Trophoblast cell (in vitro differentiated cells and primary cell): ENCODE data around the gene LGALS1.
A peak's percentile ranks its signal among the peaks of the same experiment; 100 is the strongest.

Experiments
- DNase-seq, 2 donors: peaks; one replicate each; pipeline ENCODE4 v3.0.0-alpha.2; 2016
- H2AFZ ChIP-seq: 2 replicates; pipeline ENCODE4 v1.6.1; 2013; ENCODE audit warnings: low read length, moderate library complexity, mild to moderate bottlenecking; ENCODE audit not compliant: insufficient read depth, poor library complexity
- H2AK5ac ChIP-seq: 2 replicates; pipeline ENCODE4 v1.6.1; 2013; ENCODE audit warnings: mild to moderate bottlenecking, low read length
- H2BK120ac ChIP-seq: 2 replicates; pipeline ENCODE4 v1.6.1; 2013; ENCODE audit warnings: low read length, mild to moderate bottlenecking, moderate library complexity; ENCODE audit not compliant: insufficient read depth, poor library complexity
- H2BK12ac ChIP-seq: 2 replicates; pipeline ENCODE4 v1.6.1; 2013; ENCODE audit warnings: mild to moderate bottlenecking, low read length, moderate library complexity
- H2BK5ac ChIP-seq: 2 replicates; pipeline ENCODE4 v1.6.1; 2013; ENCODE audit warnings: low read length, low read depth, moderate library complexity, mild to moderate bottlenecking; ENCODE audit not compliant: poor library complexity
- H3K14ac ChIP-seq: 2 replicates; pipeline ENCODE4 v1.6.1; 2013; ENCODE audit warnings: mild to moderate bottlenecking, low read length
- H3K18ac ChIP-seq: 2 replicates; pipeline ENCODE4 v1.6.1; 2013; ENCODE audit warnings: mild to moderate bottlenecking, low read length
- H3K23ac ChIP-seq: 2 replicates; pipeline ENCODE4 v1.6.1; 2013; ENCODE audit warnings: low read length
- H3K27ac ChIP-seq: 2 replicates; pipeline ENCODE4 v1.5.1; 2013; ENCODE audit warnings: low read depth, mild to moderate bottlenecking, inconsistent platforms, low read length, moderate library complexity
- H3K27me3 ChIP-seq: 2 replicates; pipeline ENCODE4 v1.6.1; 2013; ENCODE audit warnings: inconsistent platforms, mild to moderate bottlenecking, low read length, moderate library complexity; ENCODE audit not compliant: insufficient read depth
- H3K36me3 ChIP-seq, 2 experiments: 1 replicate in 1 of 2; 2 replicates in 1 of 2; pipeline ENCODE4 v1.6.1; 2013; ENCODE audit warnings: low read length in 2 of 2, mild to moderate bottlenecking in 2 of 2, moderate library complexity in 1 of 2; ENCODE audit not compliant: insufficient read depth in 2 of 2, control insufficient read depth in 1 of 2
- H3K4ac ChIP-seq: 2 replicates; pipeline ENCODE4 v1.6.1; 2013; ENCODE audit warnings: low read depth, mild to moderate bottlenecking, low read length, moderate library complexity
- H3K4me1 ChIP-seq, 2 experiments: 1 replicate in 1 of 2; 2 replicates in 1 of 2; pipeline ENCODE4 v1.6.1; 2013; ENCODE audit warnings: low read length in 2 of 2, mild to moderate bottlenecking in 2 of 2, moderate library complexity in 1 of 2; ENCODE audit not compliant: insufficient read depth in 2 of 2, control insufficient read depth in 1 of 2
- H3K4me2 ChIP-seq: 2 replicates; pipeline ENCODE4 v1.6.1; 2013; ENCODE audit warnings: inconsistent platforms, mild to moderate bottlenecking, low read length, moderate library complexity
- H3K4me3 ChIP-seq: 2 replicates; pipeline ENCODE4 v1.5.1; 2013; ENCODE audit warnings: mild to moderate bottlenecking, low read depth, low read length, inconsistent platforms
- H3K79me1 ChIP-seq: one replicate; pipeline ENCODE4 v1.6.1; 2013; ENCODE audit warnings: low read length
- H3K79me2 ChIP-seq: 2 replicates; pipeline ENCODE4 v1.6.1; 2013; ENCODE audit warnings: low read length, mild to moderate bottlenecking; ENCODE audit not compliant: control insufficient read depth, insufficient read depth, poor library complexity
- H3K9ac ChIP-seq: 2 replicates; pipeline ENCODE4 v1.6.1; 2013; ENCODE audit warnings: mild to moderate bottlenecking, low read length
- H3K9me3 ChIP-seq: 2 replicates; pipeline ENCODE4 v1.6.1; 2013; ENCODE audit warnings: low read depth, mild to moderate bottlenecking, control low read depth, inconsistent platforms, low read length; ENCODE audit not compliant: insufficient read depth
- H4K12ac ChIP-seq: 2 replicates; pipeline ENCODE4 v1.6.1; 2013; ENCODE audit warnings: low read depth, mild to moderate bottlenecking, low read length, moderate library complexity
- H4K8ac ChIP-seq: 2 replicates; pipeline ENCODE4 v1.6.1; 2013; ENCODE audit warnings: low read depth, mild to moderate bottlenecking, low read length, moderate library complexity
- H4K91ac ChIP-seq: one replicate; pipeline ENCODE4 v1.6.1; 2013; ENCODE audit warnings: low read depth, mild to moderate bottlenecking, low read length, moderate library complexity
- WGBS: extraction: QIAGEN DNeasy Blood & Tissue Kit; methylation state at CpG from one replicate; pipeline ENCODE4 v1.1.7; 2013; ENCODE audit warnings: missing lambda C conversion rate; ENCODE audit not compliant: insufficient read length, insufficient coverage; ENCODE audit errors: extremely low coverage; 5-methylcytosine and 5-hydroxymethylcytosine counted together

The LGALS1 gene

GRCh38 chr22:37630839-37631435 is 44.5 kb upstream of the LGALS1 start:
- H3K14ac ChIP-seq: no peak overlapping the region
- H4K91ac ChIP-seq: no peak overlapping the region
- no peak overlapping the region for H3K23ac ChIP-seq
- H3K9me3 ChIP-seq: peaks cover 2% of the 10 kb centered on the region
- no peak overlapping the region for H2AK5ac ChIP-seq
- H3K27me3 ChIP-seq: no peaks in the 10 kb centered on the region
- no peak overlapping the region for H3K9ac ChIP-seq
- H4K12ac ChIP-seq: no peak overlapping the region
- H3K27ac ChIP-seq: no peak overlapping the region
- H3K79me2 ChIP-seq: no peaks in the 10 kb centered on the region
- no peak for DNase-seq
- H2BK120ac ChIP-seq: no peak overlapping the region
- no peak overlapping the region for H3K4ac ChIP-seq
- no peak overlapping the region for H2BK12ac ChIP-seq
- H3K4me1 ChIP-seq: peaks cover 14 to 19% of the 10 kb centered on the region in 2 experiments
- H4K8ac ChIP-seq: no peak overlapping the region
- H3K79me1 ChIP-seq: peaks cover 5% of the 10 kb centered on the region
- WGBS: no CpG with 5 or more reads among the region's 9 CpGs
- H3K4me3 ChIP-seq: no peak overlapping the region
- no peak overlapping the region for H2AFZ ChIP-seq
- no peak overlapping the region for H2BK5ac ChIP-seq
- no peak overlapping the region for H3K18ac ChIP-seq
- peaks cover 30 to 43% of the 10 kb centered on the region in 2 experiments for H3K36me3 ChIP-seq
- H3K4me2 ChIP-seq: no peak overlapping the region

GRCh38 chr22:37631448-37632173 is 43.8 kb upstream of the LGALS1 start:
- H2AFZ ChIP-seq: no peak overlapping the region
- no CpG with 5 or more reads among the region's 19 CpGs for WGBS
- no peak overlapping the region for H3K14ac ChIP-seq
- H4K12ac ChIP-seq: no peak overlapping the region
- no peak overlapping the region for H3K18ac ChIP-seq
- H3K9ac ChIP-seq: no peak overlapping the region
- peaks cover 5% of the 10 kb centered on the region for H3K79me1 ChIP-seq
- peaks cover 2% of the 10 kb centered on the region for H3K9me3 ChIP-seq
- H3K27ac ChIP-seq: no peak overlapping the region
- no peak overlapping the region for H3K4me3 ChIP-seq
- H3K27me3 ChIP-seq: no peaks in the 10 kb centered on the region
- H4K8ac ChIP-seq: no peak overlapping the region
- no peak overlapping the region for H4K91ac ChIP-seq
- no peak overlapping the region for H2BK12ac ChIP-seq
- no peak overlapping the region for H3K4me2 ChIP-seq
- H2BK5ac ChIP-seq: no peak overlapping the region
- H2AK5ac ChIP-seq: no peak overlapping the region
- DNase-seq: no peak
- H3K79me2 ChIP-seq: no peaks in the 10 kb centered on the region
- no peak overlapping the region for H2BK120ac ChIP-seq
- peaks cover 17 to 20% of the 10 kb centered on the region in 2 experiments for H3K4me1 ChIP-seq
- no peak overlapping the region for H3K23ac ChIP-seq
- peaks cover 28 to 38% of the 10 kb centered on the region in 2 experiments for H3K36me3 ChIP-seq
- H3K4ac ChIP-seq: no peak overlapping the region

- H3K27me3 ChIP-seq: no peaks in the 10 kb centered on the region
- H3K79me1 ChIP-seq: peaks cover 5% of the 10 kb centered on the region
- no peak overlapping the region for H2BK120ac ChIP-seq
- no peak overlapping the region for H2AFZ ChIP-seq
- H3K4me2 ChIP-seq: no peak overlapping the region
- H3K36me3 ChIP-seq: peaks cover 28 to 38% of the 10 kb centered on the region in 2 experiments
- no peak for DNase-seq
- H4K91ac ChIP-seq: no peak overlapping the region
- H4K12ac ChIP-seq: no peak overlapping the region
- no peak overlapping the region for H3K23ac ChIP-seq
- H2BK12ac ChIP-seq: no peak overlapping the region
- H4K8ac ChIP-seq: peak overlapping the region; percentile 9
- H3K79me2 ChIP-seq: no peaks in the 10 kb centered on the region
- no peak overlapping the region for H3K27ac ChIP-seq
- H3K4me3 ChIP-seq: no peak overlapping the region
- no peak overlapping the region for H3K4ac ChIP-seq
- no peak overlapping the region for H2AK5ac ChIP-seq
- no peak overlapping the region for H3K18ac ChIP-seq
- no peak overlapping the region for H3K9ac ChIP-seq
- H2BK5ac ChIP-seq: no peak overlapping the region
- peaks cover 2% of the 10 kb centered on the region for H3K9me3 ChIP-seq
- no peak overlapping the region for H3K14ac ChIP-seq
- no CpG with 5 or more reads among the region's 14 CpGs for WGBS
- peaks cover 17 to 21% of the 10 kb centered on the region in 2 experiments for H3K4me1 ChIP-seq
These were observed 43.0 kb upstream of the LGALS1 start for GRCh38 chr22:37632174-37633088.

- no peak overlapping the region for H4K8ac ChIP-seq
- H3K4me2 ChIP-seq: no peak overlapping the region
- H3K79me2 ChIP-seq: no peaks in the 10 kb centered on the region
- peak overlapping the region; percentile 49 for H3K27ac ChIP-seq
- peaks cover 28 to 38% of the 10 kb centered on the region in 2 experiments for H3K36me3 ChIP-seq
- H3K27me3 ChIP-seq: no peaks in the 10 kb centered on the region
- H2BK120ac ChIP-seq: no peak overlapping the region
- H2BK5ac ChIP-seq: no peak overlapping the region
- no peak for DNase-seq
- H4K91ac ChIP-seq: peak overlapping the region; percentile 7
- H2BK12ac ChIP-seq: no peak overlapping the region
- peaks cover 17 to 21% of the 10 kb centered on the region in 2 experiments for H3K4me1 ChIP-seq
- H3K4me3 ChIP-seq: no peak overlapping the region
- no peak overlapping the region for H3K4ac ChIP-seq
- H4K12ac ChIP-seq: no peak overlapping the region
- H3K9me3 ChIP-seq: peaks cover 2% of the 10 kb centered on the region
- H3K79me1 ChIP-seq: peaks cover 5% of the 10 kb centered on the region
- no peak overlapping the region for H3K23ac ChIP-seq
- H3K18ac ChIP-seq: no peak overlapping the region
- no peak overlapping the region for H3K14ac ChIP-seq
- no peak overlapping the region for H2AFZ ChIP-seq
- no peak overlapping the region for H2AK5ac ChIP-seq
- H3K9ac ChIP-seq: no peak overlapping the region
- WGBS: no CpG with 5 or more reads among the region's 11 CpGs
These were observed 42.3 kb upstream of the LGALS1 start for GRCh38 chr22:37633089-37633624.
